Keratinocyte (primary cell): ENCODE measurements around the gene KIF18B. TPM values are rescaled to one million over a fixed set of nuclear protein-coding genes. Genes with fewer than 3 reads are reported as not detected.
A peak's percentile ranks its signal among the peaks of the same experiment; 100 is the strongest.

ENCODE experiments used
- DNase-seq: peaks from one replicate; pipeline ENCODE4 v3.0.0-alpha.2; 2011; ENCODE audit warnings: low read depth, missing footprints, low spot score
- FAIRE-seq: peaks from 2 replicates; lab custom pipeline; 2011; peaks lifted over from hg19 to GRCh38; lab: Jason Lieb, UNC
- H2AFZ ChIP-seq: 2 replicates; pipeline ENCODE4 v1.6.0; 2012; ENCODE audit warnings: low read length, control low read depth, inconsistent platforms; ENCODE audit not compliant: control insufficient read depth
- H3K27ac ChIP-seq: 2 replicates; pipeline ENCODE4 v1.5.1; 2011; ENCODE audit warnings: low read length; ENCODE audit not compliant: control insufficient read depth, insufficient read depth
- H3K27me3 ChIP-seq: 3 replicates; pipeline ENCODE4 v1.6.0; 2011; ENCODE audit warnings: low read length; ENCODE audit not compliant: control insufficient read depth, insufficient read depth; ENCODE audit errors: extremely low read depth
- H3K36me3 ChIP-seq, 2 experiments: 2 replicates in 1 of 2; 3 replicates in 1 of 2; pipeline ENCODE4 v1.5.1; 2011; ENCODE audit warnings: low read length in 2 of 2, mild to moderate bottlenecking in 1 of 2; ENCODE audit not compliant: control insufficient read depth in 2 of 2, insufficient read depth in 2 of 2; ENCODE audit errors: extremely low read depth in 1 of 2
- H3K4me1 ChIP-seq: 3 replicates; pipeline ENCODE4 v1.5.1; 2011; ENCODE audit warnings: low read length; ENCODE audit not compliant: control insufficient read depth, insufficient read depth; ENCODE audit errors: extremely low read depth
- H3K4me2 ChIP-seq: 3 replicates; pipeline ENCODE4 v1.6.0; 2011; ENCODE audit warnings: low read depth, low read length; ENCODE audit not compliant: control insufficient read depth, insufficient read depth; ENCODE audit errors: extremely low read depth
- H3K4me3 ChIP-seq, 3 experiments: fragments of 200-600 bp in 1 of 3; sonication (generic) in 1 of 3; 2 replicates in 2 of 3; 3 replicates in 1 of 3; pipeline ENCODE4 v1.5.1; 2011 to 2016; ENCODE audit warnings: low read length in 3 of 3, mild to moderate bottlenecking in 3 of 3, control low read depth in 2 of 3, inconsistent platforms in 1 of 3, low read depth in 1 of 3, mixed read lengths in 1 of 3, mixed run types in 1 of 3, moderate library complexity in 1 of 3; ENCODE audit not compliant: control insufficient read depth in 2 of 3, insufficient read depth in 2 of 3; ENCODE audit errors: extremely low read depth in 1 of 3
- H3K79me2 ChIP-seq: 2 replicates; pipeline ENCODE4 v1.6.0; 2012; ENCODE audit warnings: low read length; ENCODE audit not compliant: control insufficient read depth, insufficient read depth
- H3K9ac ChIP-seq: 3 replicates; pipeline ENCODE4 v1.6.0; 2011; ENCODE audit warnings: low read length; ENCODE audit not compliant: control insufficient read depth, insufficient read depth; ENCODE audit errors: extremely low read depth
- H3K9me1 ChIP-seq: 3 replicates; pipeline ENCODE4 v1.6.0; 2011; ENCODE audit warnings: low read length; ENCODE audit not compliant: control insufficient read depth, insufficient read depth; ENCODE audit errors: extremely low read depth
- H3K9me3 ChIP-seq: 2 replicates; pipeline ENCODE4 v1.5.1; 2012; ENCODE audit warnings: low read depth, low read length; ENCODE audit not compliant: control insufficient read depth
- H4K20me1 ChIP-seq: 3 replicates; pipeline ENCODE4 v1.6.0; 2011; ENCODE audit warnings: low read length; ENCODE audit not compliant: control insufficient read depth, insufficient read depth; ENCODE audit errors: extremely low read depth
- CTCF ChIP-seq, 3 experiments: IDR thresholded peaks in 1 of 3; conservative IDR thresholded peaks in 1 of 3; optimal IDR thresholded peaks in 1 of 3; 2 replicates in 2 of 3; 3 replicates in 1 of 3; pipeline versions ENCODE3 to v1.5.1; 2011; ENCODE audit warnings: low read length in 3 of 3, mild to moderate bottlenecking in 3 of 3, moderate library complexity in 2 of 3, control low read depth in 1 of 3, inconsistent platforms in 1 of 3; ENCODE audit not compliant: insufficient read depth in 2 of 3; ENCODE audit errors: extremely low read depth in 1 of 3
- EZH2 ChIP-seq: IDR thresholded peaks from one replicate; pipeline ENCODE4 v1.6.1; 2012; ENCODE audit warnings: inconsistent platforms, mild to moderate bottlenecking, low read length, moderate library complexity
- dilution Hi-C: fragments of 300-500 bp; cut with MboI; formaldehyde crosslinking; loops from one replicate; pipeline ENCODE4 v1.7.0; 2020; ENCODE audit warnings: low sequenced_read_pairs; ENCODE audit not compliant: extremely low pct_ligation_motif_present
- polyA plus RNA-seq, 5 experiments: library from polyadenylated mRNA; depleted of rRNA in 3 of 5; stranded (reverse) in 3 of 5; stranded (forward) in 1 of 5; unstranded in 1 of 5; fragments of >200 nt; gene quantifications; 1 replicate in 1 of 5; 2 replicates in 3 of 5; 3 replicates in 1 of 5; pipeline versions ENCODE4 v1.2.1 to v1.2.3, GENCODE V29; 2011 to 2012; ENCODE audit warnings: missing spikeins in 2 of 5, low read depth in 1 of 5, low replicate concordance in 1 of 5

Gene KIF18B
- polyA plus RNA-seq, 1 donor (not counting 4 experiments of a cell fraction or from before 2014, with no cell fraction given), result 5.1 TPM

- no peaks in the 10 kb centered on the region for H3K9me3 ChIP-seq
- H3K79me2 ChIP-seq, result no peaks in the 10 kb centered on the region
- no peaks in the 10 kb centered on the region for H4K20me1 ChIP-seq
- FAIRE-seq (peak; percentile 93), DNase-seq (no peak)
- H3K27me3 ChIP-seq, result no peaks in the 10 kb centered on the region
- no peak overlapping the region for H3K4me3 ChIP-seq
- H2AFZ ChIP-seq, result no peak overlapping the region
- no peak overlapping the region for H3K27ac ChIP-seq
- peak; percentile 82 to 95 (median 88) for TF ChIP-seq CTCF (optimal IDR thresholded peaks at IDR 0.05 in 1 of 3, IDR thresholded peaks at IDR 0.05 in 1 of 3, conservative IDR thresholded peaks at IDR 0.05 in 1 of 3; ENCODE audit: extremely low read depth in 1 of 3, insufficient read depth in 2 of 3, low read length in 3 of 3)
- no peak for TF ChIP-seq EZH2
- H3K4me2 ChIP-seq, result no peak overlapping the region
- dilution Hi-C loops, result loop anchor here (25.0 kb wide), 1 partner anchor 92 kb away; no protein-coding TSS in a partner anchor
- H3K36me3 ChIP-seq, result no peaks in the 10 kb centered on the region
- no peak overlapping the region for H3K9ac ChIP-seq
- H3K9me1 ChIP-seq, result peaks cover 2% of the 10 kb centered on the region
- H3K4me1 ChIP-seq, result peaks cover 29% of the 10 kb centered on the region
These were observed 27.5 kb downstream of the KIF18B start for GRCh38 chr17:44919885-44920564.

- no peak for DNase-seq
- Histone ChIP-seq H4K20me1 (no peaks in the 10 kb centered on the region), H3K4me3 (no peak overlapping the region), H3K27ac (no peak overlapping the region), H3K9me3 (no peaks in the 10 kb centered on the region), H3K9ac (no peak overlapping the region), H2AFZ (no peak overlapping the region), H3K36me3 (no peaks in the 10 kb centered on the region), H3K79me2 (no peaks in the 10 kb centered on the region), H3K27me3 (no peaks in the 10 kb centered on the region), H3K4me1 (peaks cover 29% of the 10 kb centered on the region), H3K9me1 (peaks cover 2% of the 10 kb centered on the region), H3K4me2 (no peak overlapping the region)
- FAIRE-seq, result no peak
- dilution Hi-C loops, result loop anchor here (25.0 kb wide), 1 partner anchor 93 kb away; no protein-coding TSS in a partner anchor
- TF ChIP-seq EZH2, result no peak
- no peak for TF ChIP-seq CTCF (optimal IDR thresholded peaks at IDR 0.05 in 1 of 3, IDR thresholded peaks at IDR 0.05 in 1 of 3, conservative IDR thresholded peaks at IDR 0.05 in 1 of 3; ENCODE audit: extremely low read depth in 1 of 3, insufficient read depth in 2 of 3, low read length in 3 of 3)
These were observed 28.2 kb downstream of the KIF18B start for GRCh38 chr17:44919411-44919810.
